Activated T-cell treated with anti-CD3 and anti-CD28 coated beads, Interleukin-2, amount 50 U/mL, for 24 hours (primary cell): ENCODE results near the gene DHRS4L2.
"Not testable (repeated sequence)": the region's sequence is repeated elsewhere in the genome, so short reads cannot be mapped to it uniquely, and the experiment has no call there.

Experiments
- DNase-seq: peaks from one replicate; pipeline ENCODE4 v3.0.0-alpha.2; 2020
- H3K27ac Mint-ChIP-seq: 2 replicates; pipeline ENCODE4 v1.8.0; 2020; ENCODE audit warnings: mild to moderate bottlenecking, mixed read lengths
- H3K27me3 Mint-ChIP-seq: 2 replicates; pipeline ENCODE4 v1.8.0; 2020; ENCODE audit warnings: mixed read lengths
- H3K36me3 Mint-ChIP-seq: 2 replicates; pipeline ENCODE4 v1.8.0; 2020; ENCODE audit warnings: low read depth, mixed read lengths
- H3K4me1 Mint-ChIP-seq: 2 replicates; pipeline ENCODE4 v1.8.0; 2020; ENCODE audit warnings: low read depth, mixed read lengths
- H3K4me3 Mint-ChIP-seq: 2 replicates; pipeline ENCODE4 v1.8.0; 2020; ENCODE audit warnings: mild to moderate bottlenecking, moderate library complexity, mixed read lengths
- H3K9me3 Mint-ChIP-seq: 2 replicates; pipeline ENCODE4 v1.8.0; 2020; ENCODE audit warnings: mixed read lengths

Gene DHRS4L2

DNA sequence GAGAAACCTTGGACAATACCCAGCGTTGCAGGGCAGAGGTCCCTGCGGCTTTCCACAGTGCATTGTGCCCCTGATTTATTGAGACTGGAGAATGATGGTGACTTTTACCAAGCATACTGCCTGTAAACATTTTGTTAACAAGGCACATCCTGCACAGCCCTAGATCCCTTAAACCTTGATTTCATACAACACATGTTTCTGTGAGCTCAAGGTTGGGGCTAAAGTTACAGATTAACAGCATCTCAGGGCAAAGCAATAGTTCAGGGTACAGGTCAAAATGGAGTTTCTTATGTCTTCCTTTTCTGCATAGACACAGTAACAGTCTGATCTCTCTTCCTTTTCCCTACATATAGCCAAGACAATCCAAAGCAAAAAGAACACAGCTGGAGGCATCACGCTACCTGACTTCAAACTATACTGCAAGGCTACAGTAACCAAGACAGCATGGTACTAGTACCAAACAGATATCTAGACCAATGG is 36.2 kb downstream of the DHRS4L2 start:
- not testable (repeated sequence) for H3K9me3 Mint-ChIP-seq, H3K4me1 Mint-ChIP-seq, DNase-seq, H3K27ac Mint-ChIP-seq, H3K36me3 Mint-ChIP-seq, H3K27me3 Mint-ChIP-seq, H3K4me3 Mint-ChIP-seq

DNA sequence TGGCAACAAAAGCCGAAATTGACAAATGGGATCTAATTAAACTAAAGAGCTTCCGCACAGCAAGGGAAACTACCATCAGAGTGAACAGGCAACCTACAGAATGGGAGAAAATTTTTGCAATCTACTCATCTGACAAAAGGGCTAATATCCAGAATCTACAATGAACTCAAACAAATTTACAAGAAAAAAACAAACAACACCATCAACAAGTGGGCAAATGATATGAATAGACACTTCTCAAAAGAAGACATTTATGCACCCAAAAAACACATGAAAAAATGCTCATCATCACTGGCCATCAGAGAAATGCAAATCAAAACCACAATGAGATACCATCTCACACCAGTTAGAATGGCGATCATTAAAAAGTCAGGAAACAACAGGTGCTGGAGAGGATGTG is 41.0 kb downstream of the DHRS4L2 start:
- DNase-seq, H3K36me3 Mint-ChIP-seq, H3K27me3 Mint-ChIP-seq, H3K27ac Mint-ChIP-seq, H3K4me1 Mint-ChIP-seq, H3K4me3 Mint-ChIP-seq: not testable (repeated sequence)
- H3K9me3 Mint-ChIP-seq = peaks cover 19% of the 10 kb centered on the region

GRCh38 chr14:24031331-24031730 is 42.6 kb downstream of the DHRS4L2 start:
- peaks cover 19% of the 10 kb centered on the region for H3K9me3 Mint-ChIP-seq
- not testable (repeated sequence) for H3K36me3 Mint-ChIP-seq, H3K4me3 Mint-ChIP-seq, H3K27ac Mint-ChIP-seq, DNase-seq, H3K27me3 Mint-ChIP-seq, H3K4me1 Mint-ChIP-seq

DNA sequence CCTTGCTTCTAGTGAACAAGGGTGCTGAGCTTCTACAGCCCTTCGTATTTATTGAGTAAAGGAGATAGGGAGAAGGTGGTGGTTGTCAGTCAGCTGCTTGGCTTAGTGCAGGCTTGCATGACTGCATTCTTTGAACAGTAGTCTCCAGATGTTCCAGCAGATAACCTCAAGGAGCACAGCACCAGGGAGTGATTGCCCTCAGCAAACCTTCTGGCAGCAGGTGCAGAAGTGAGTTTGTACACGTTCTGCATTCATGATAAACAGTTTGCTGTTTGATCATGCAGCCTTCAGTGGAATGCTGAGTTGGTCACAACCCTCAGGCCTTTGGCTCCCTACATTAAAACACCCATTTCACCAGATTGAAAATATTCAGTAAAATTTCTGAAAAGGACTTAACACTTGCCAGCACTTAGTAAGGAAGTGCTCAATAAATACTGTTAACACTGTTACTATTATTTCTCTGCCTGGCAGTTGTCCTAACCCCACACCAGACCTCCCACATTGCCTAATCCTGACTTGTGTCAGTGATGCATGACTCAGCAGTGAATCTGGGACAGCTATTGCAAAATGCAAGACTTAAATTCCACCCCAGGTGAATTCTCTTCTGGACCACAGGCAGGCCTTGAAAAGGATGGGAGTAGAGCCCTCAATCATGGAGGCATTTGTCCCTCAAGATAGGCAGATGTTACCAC is 44.1 kb downstream of the DHRS4L2 start:
- Mint-ChIP-seq H3K9me3 (peaks cover 14% of the 10 kb centered on the region), H3K27me3 (no peaks in the 10 kb centered on the region), H3K36me3 (no peaks in the 10 kb centered on the region), H3K4me3 (no peak overlapping the region), H3K27ac (no peak overlapping the region), H3K4me1 (peaks cover 13% of the 10 kb centered on the region)
- DNase-seq = no peak

- peaks cover 13% of the 10 kb centered on the region for H3K4me1 Mint-ChIP-seq
- H3K36me3 Mint-ChIP-seq, H3K27me3 Mint-ChIP-seq, DNase-seq: not testable (repeated sequence)
- H3K9me3 Mint-ChIP-seq = peaks cover 14% of the 10 kb centered on the region
- H3K4me3 Mint-ChIP-seq = peak overlapping the region; percentile 86
- H3K27ac Mint-ChIP-seq = peak overlapping the region; percentile 52
These were observed 47.0 kb downstream of the DHRS4L2 start for GRCh38 chr14:24035769-24036168.

- Mint-ChIP-seq H3K4me3 (peak overlapping the region; percentile 86), H3K9me3 (peaks cover 9% of the 10 kb centered on the region), H3K27me3 (no peaks in the 10 kb centered on the region), H3K36me3 (no peaks in the 10 kb centered on the region), H3K27ac (peak overlapping the region; percentile 90), H3K4me1 (peaks cover 13% of the 10 kb centered on the region)
- DNase-seq = peak; percentile 77
These were observed 47.6 kb downstream of the DHRS4L2 start for GRCh38 chr14:24036169-24036962.

DNA sequence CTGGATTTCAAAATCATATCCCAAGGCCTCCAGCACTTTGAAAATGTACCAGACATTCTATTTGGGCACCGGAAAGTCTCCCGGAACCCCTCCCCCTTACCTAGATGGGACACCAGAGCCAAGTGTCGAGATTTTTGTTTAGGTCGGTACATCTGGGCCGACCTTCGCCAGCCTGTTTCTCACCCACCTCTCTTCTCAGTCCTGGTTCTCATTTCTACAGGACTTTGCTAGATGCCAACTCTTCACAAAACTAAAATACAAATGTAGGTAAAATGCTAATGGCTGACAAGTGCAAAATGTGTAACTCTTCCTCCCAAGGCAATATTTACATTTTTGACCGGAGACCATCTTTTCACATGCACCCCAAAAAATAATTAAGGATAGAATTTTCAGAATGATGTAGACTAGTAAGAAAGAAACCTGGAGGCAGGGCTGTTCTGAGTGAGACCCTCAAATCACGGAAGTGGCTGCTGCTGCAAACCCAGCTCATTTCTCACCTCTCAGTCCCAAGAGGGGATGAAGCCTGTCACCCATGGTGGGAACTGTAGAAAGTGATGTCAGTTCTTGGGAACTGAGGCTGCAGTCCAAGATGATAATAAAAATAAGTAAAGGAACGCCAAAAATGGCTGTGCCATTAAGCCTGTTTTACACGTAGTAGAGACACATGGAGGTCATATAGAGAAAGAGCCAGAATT is 48.4 kb downstream of the DHRS4L2 start:
- H3K4me3 Mint-ChIP-seq = peak overlapping the region; percentile 86
- H3K27me3 Mint-ChIP-seq, DNase-seq, H3K9me3 Mint-ChIP-seq, H3K36me3 Mint-ChIP-seq: not testable (repeated sequence)
- peak overlapping the region; percentile 90 for H3K27ac Mint-ChIP-seq
- peaks cover 13% of the 10 kb centered on the region for H3K4me1 Mint-ChIP-seq

- Mint-ChIP-seq H3K27ac (no peak overlapping the region), H3K27me3 (no peaks in the 10 kb centered on the region), H3K4me1 (peaks cover 13% of the 10 kb centered on the region), H3K4me3 (no peak overlapping the region), H3K9me3 (peaks cover under 1% of the 10 kb centered on the region), H3K36me3 (no peaks in the 10 kb centered on the region)
- DNase-seq = no peak
These were observed 48.9 kb downstream of the DHRS4L2 start for GRCh38 chr14:24037658-24038037.

- Mint-ChIP-seq H3K4me3 (no peak overlapping the region), H3K4me1 (peaks cover 13% of the 10 kb centered on the region), H3K9me3 (no peaks in the 10 kb centered on the region), H3K36me3 (no peaks in the 10 kb centered on the region), H3K27ac (no peak overlapping the region), H3K27me3 (no peaks in the 10 kb centered on the region)
- no peak for DNase-seq
These were observed 50.0 kb downstream of the DHRS4L2 start for GRCh38 chr14:24038686-24039085.

DNA sequence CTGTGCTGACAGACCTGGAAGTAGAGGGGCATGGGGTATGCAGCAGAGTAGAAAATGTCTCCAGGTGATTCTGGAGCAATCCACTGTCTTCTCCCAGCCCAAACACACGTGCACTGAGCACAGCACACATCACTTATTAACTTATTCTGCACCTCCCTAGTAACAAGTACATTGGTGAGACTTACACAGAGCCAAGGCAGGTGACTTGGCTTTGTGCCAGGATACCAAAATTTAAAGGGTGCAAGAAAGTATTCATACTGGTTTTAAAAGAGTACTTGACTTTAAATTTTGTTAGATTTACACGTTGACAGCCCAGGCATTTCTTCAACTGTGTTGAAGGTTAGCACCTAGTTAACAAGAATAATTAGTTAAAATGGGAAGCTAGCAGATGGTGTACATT is 52.0 kb downstream of the DHRS4L2 start:
- H3K4me1 Mint-ChIP-seq = peaks cover 10% of the 10 kb centered on the region
- no peak overlapping the region for H3K27ac Mint-ChIP-seq
- H3K4me3 Mint-ChIP-seq = no peak overlapping the region
- no peak for DNase-seq
- H3K9me3 Mint-ChIP-seq = no peaks in the 10 kb centered on the region
- H3K36me3 Mint-ChIP-seq = no peaks in the 10 kb centered on the region
- H3K27me3 Mint-ChIP-seq = no peaks in the 10 kb centered on the region

DNA sequence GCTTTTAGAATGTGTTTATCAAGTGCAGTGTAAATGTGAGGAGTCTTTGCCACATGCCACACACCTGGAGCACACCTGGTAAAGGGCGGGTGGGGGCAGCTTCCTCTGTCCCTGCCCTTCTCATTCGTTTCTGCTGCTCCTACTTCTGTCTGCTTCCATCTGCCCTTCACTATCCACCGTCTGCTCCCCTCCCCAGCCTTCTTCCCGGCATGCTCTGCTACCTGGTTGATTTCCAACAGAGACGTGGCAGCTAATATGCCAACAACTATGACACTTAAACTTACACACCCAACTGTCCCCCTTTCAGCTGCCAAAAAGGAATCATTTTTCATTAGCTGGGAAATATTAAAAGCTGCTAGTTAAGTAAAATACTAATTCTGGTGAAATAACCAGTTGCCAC is 54.0 kb downstream of the DHRS4L2 start:
- H3K9me3 Mint-ChIP-seq = no peaks in the 10 kb centered on the region
- H3K4me1 Mint-ChIP-seq = no peaks in the 10 kb centered on the region
- no peak overlapping the region for H3K27ac Mint-ChIP-seq
- H3K36me3 Mint-ChIP-seq = no peaks in the 10 kb centered on the region
- H3K4me3 Mint-ChIP-seq = no peak overlapping the region
- no peak for DNase-seq
- no peaks in the 10 kb centered on the region for H3K27me3 Mint-ChIP-seq

DNA sequence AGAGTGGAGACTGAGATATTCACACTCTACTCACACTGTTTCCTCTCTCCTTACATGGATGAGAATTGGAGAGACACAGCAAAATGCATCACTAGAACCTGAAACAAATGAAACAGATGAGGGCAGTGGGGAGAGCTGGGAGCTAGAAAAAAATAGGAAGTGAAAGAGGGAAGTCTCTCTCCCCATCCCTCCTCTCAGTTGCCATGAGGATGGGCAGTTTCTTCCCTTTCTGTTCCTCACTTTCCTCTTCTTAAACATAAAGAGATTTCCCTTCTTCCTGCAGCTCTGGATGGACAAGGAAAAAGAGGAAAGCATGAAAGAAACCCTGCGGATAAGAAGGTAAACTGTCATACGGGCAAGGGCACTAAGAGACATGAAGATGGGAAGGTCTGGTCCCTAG is 60.3 kb downstream of the DHRS4L2 start:
- H3K9me3 Mint-ChIP-seq, DNase-seq, H3K4me3 Mint-ChIP-seq, H3K36me3 Mint-ChIP-seq, H3K27ac Mint-ChIP-seq: not testable (repeated sequence)
- Mint-ChIP-seq H3K4me1 (peaks cover 23% of the 10 kb centered on the region), H3K27me3 (peaks cover 11% of the 10 kb centered on the region)

DNA sequence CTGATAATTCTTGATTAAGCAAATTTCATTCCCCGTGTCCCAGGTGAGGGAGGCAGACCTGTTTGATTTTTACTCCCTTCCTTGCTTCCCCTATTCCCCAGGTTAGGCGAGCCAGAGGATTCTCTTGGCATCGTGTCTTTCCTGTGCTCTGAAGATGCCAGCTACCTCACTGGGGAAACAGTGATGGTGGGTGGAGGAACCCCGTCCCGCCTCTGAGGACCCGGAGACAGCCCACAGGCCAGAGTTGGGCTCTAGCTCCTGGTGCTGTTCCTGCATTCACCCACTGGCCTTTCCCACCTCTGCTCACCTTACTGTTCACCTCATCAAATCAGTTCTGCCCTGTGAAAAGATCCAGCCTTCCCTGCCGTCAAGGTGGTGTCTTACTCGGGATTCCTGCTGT is 62.0 kb downstream of the DHRS4L2 start:
- Mint-ChIP-seq H3K4me3 (peak overlapping the region; percentile 68), H3K4me1 (peaks cover 24% of the 10 kb centered on the region), H3K27me3 (peaks cover 21% of the 10 kb centered on the region)
- H3K36me3 Mint-ChIP-seq, H3K9me3 Mint-ChIP-seq, H3K27ac Mint-ChIP-seq, DNase-seq: not testable (repeated sequence)

DNA sequence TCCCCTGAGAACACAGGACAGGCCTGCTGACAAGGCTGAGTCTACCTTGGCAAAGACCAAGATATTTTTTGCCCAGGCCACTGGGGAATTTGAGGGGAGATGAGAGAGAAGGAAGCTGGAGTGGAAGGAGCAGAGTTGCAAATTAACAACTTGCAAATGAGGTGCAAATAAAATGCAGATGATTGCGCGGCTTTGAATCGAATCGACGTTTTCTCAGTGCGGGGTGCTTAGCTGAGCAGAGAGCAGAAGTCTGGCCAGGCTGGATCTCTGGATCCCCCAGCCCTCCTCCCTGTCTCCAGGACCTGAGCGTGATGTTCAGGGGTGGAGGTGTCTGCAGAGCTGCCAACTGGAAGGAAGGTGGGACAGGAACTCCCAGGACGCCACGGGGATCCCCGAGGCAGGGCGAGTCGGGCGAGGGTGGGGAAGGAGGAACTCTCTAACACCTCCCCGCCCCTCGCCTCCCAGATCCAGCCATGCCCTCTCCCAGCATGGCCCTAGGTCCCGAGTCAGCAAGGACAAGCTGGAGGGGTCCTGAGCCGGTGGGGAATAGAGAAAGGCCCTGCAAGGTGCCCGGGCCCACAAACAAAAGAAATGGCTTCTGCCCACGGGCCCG is 62.6 kb downstream of the DHRS4L2 start:
- DNase-seq = no peak
- H3K27me3 Mint-ChIP-seq = peaks cover 21% of the 10 kb centered on the region
- H3K36me3 Mint-ChIP-seq = no peaks in the 10 kb centered on the region
- H3K4me3 Mint-ChIP-seq = peak overlapping the region; percentile 68
- H3K4me1 Mint-ChIP-seq = peaks cover 24% of the 10 kb centered on the region
- H3K27ac Mint-ChIP-seq = peak overlapping the region; percentile 69
- H3K9me3 Mint-ChIP-seq = no peaks in the 10 kb centered on the region
